ENCODE results near the gene AUTS2.

The AUTS2 gene

DNA sequence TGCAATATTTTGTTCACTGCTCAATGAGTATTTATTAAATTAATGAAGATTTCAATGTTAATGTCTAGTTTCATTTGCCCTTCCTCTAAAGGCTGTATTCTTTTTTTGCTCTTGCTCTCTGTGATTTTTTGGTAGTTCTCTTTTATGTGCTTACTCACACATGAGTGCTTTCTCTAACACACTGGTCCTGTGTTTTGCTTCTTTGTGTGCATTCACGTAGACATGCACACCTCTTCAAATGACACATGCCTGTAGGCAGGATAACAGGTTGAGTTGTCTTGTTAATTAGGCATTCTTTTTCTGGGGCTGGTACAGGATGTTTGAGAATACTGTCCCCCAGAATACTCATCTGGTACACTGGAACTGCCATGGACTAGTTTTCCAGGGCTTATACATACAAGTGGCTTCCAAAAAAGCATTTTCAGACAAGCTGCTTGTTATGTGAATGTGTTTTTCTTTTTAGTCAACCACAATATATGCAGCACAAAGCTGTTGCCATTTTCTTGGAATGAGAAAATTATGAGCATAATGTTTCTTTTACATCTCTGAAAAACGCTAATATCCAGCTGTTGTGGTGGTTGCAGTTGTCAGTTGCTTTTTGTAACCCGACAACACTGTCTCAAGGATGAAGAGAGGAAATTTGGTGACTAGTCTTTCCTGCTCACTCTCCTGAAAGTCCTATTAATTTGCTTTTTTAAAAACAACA lies 416.4 kb downstream of the AUTS2 start:
- DNase-seq (ENCODE audit: extremely low read depth in 1 of 2, low read depth in 1 of 2), result no peak

DNA sequence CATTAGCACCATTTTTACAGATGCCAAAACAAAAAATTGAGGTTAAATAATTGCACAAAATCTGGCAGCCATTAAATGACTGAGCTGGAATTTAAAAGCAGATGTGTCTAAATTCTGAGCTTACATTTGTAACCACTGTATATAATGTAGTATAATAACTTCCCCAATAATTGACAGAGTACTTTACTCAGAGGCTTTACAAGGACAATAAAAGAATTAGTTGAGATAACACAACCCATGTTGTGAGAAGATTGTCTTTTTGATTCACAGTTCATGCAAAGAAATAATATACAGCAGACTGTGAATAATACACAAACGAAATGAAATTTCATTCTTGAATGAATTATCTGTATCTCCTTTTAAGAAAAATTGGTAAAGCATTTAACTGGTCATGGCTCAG lies 417.1 kb downstream of the AUTS2 start:
- no peak for DNase-seq (ENCODE audit: extremely low read depth in 1 of 2, low read depth in 1 of 2)

DNA sequence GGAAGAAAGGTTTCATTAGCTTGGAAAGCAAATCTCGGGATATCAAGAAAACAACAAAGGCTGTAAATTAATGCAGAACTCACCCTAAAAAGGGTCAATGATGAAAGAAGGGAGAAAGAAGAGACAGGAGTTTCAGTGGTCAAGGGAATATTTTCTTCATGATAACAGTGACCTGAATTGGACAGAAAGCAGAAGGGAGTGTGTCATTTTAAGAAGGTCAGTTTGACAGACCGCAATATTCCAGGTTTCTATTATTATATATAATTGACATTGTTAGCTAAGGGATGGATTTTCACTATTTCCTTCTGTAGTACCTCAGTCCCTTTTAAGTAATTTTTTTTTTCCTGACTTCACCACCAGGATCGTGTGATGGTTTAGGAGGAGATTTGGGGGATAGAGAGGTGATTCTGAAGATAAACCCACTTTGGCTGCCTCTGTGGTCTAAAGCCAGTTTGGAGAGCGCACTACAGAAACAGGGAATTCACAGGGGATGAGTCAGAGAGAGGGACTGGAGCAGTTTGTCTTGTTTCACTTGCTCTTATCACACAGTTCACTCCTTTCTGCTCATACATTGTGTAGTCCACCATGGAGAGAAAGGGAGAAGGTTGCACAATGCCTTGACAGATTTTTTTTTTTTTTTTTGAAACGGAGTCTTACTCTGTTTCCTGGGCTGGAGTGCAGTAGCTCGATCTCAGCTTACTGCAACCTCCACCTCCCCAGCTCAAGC lies 417.9 kb downstream of the AUTS2 start:
- DNase-seq (ENCODE audit: extremely low read depth in 1 of 2, low read depth in 1 of 2), result no peak

DNA sequence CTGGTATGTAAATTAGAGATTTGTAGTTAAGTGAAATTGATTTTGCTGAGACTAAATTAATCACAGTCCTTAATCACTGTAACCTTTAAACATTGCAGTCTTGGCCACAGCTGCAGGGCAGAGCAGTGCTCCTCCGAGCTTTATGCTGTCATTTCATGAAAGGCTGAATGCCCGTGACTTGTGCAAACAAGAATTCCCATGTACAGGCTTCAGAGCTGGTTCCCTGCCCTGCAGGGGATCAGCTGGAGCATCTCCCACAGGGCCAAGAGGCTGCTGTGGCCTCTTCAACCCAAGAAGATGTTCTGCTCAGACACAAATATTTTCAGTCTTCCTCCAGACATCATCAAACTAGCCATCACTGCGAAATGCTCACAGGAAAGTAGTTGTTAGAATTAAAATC lies 419.1 kb downstream of the AUTS2 start:
- DNase-seq (ENCODE audit: extremely low read depth in 1 of 2, low read depth in 1 of 2), result no peak

DNA sequence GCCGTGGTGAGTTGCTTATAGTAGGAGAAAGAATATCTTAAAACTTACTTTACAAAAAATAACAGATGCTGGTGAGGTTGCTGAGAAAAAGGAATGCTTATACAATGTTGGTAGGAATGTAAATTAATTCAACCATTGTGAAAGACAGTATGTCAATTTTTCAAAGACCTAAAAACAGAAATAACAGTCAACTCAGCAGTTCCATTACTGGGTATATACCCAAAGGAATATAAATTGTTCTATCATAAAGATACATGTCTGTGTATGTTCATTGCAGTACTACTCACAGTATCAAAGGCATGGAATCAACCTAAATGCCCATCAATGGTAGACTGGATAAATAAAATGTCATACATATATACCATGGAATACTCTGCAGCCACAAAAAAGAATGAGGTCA lies 420.4 kb downstream of the AUTS2 start:
- DNase-seq (ENCODE audit: extremely low read depth in 1 of 2, low read depth in 1 of 2), result no peak

DNA sequence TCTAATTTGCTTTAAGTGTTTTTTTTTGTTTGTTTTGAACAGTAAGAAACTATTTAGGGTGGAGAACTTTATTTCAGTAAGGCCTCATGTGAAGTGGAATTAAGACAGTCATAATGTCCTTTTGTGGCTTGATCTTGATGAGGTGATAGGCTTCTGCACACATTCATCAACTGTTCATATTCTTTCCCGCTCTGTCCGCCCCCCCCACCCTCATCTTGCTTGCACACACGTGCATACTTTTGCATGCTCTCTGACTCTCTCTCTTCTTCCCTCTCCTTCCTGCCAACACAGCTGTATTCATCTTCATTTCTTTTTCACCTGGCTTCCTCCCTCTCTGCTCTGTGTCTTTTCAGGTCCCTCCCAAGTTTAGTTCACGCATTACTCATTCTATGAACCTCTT lies 429.6 kb downstream of the AUTS2 start:
- no peak for DNase-seq (ENCODE audit: extremely low read depth in 1 of 2, low read depth in 1 of 2)

DNA sequence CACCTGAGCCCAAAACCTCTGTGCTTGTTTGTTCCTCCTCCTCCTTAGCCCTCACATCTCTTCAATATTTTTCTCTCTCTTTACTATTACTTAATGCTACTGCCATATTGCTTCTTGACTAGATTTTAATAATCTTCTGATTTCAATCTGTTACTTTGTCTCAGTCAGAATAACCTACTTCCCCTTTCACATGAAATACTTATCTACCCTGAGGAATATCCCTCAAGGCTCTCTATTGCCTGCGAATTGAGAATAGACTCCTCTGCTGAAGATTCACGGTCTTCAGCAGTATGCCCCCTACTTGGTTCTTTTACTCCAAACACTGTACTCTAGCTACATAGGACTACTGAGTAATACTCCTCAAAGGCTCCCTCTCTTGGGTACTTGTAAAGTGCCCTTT lies 430.3 kb downstream of the AUTS2 start:
- no peak for DNase-seq (ENCODE audit: extremely low read depth in 1 of 2, low read depth in 1 of 2)

DNA sequence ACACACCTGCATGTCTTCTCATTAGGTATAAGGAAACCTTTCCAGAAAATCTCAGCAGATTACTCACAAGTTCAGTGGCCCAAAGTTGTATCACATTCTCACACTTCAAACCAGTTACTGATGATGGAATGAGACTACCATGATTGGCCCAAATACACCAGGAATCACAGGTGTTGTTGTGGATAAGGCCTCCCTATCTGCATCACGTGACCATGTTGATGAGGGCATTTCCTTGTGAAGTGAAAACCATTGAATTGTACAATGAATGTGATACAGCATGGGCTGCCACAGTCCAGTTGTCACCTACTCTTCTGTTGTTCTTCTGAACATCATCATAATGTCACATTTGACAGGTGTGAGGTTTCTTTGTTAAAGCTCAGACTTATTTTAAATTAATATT lies 431.7 kb downstream of the AUTS2 start:
- no peak for DNase-seq (ENCODE audit: extremely low read depth in 1 of 2, low read depth in 1 of 2)

DNA sequence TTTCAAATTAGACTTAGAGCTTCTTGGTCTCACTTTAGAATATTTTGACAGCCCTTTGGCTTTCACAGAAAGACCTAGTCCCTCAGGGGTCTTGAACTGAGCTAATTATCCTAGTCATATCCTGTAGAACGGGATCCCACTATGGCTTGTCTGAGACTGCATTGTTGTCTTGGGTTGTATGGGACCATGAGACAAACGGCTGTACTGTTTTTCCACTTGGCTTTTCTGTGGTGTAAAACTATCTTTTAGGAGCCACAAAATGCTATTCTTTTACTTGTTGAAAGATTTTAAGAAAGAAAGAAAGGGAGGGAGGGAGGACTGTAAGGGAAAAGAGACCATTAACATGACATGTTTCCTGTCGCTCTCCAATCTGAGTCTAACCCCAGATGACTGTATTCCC lies 432.5 kb downstream of the AUTS2 start:
- DNase-seq (ENCODE audit: extremely low read depth in 1 of 2, low read depth in 1 of 2), result no peak

DNA sequence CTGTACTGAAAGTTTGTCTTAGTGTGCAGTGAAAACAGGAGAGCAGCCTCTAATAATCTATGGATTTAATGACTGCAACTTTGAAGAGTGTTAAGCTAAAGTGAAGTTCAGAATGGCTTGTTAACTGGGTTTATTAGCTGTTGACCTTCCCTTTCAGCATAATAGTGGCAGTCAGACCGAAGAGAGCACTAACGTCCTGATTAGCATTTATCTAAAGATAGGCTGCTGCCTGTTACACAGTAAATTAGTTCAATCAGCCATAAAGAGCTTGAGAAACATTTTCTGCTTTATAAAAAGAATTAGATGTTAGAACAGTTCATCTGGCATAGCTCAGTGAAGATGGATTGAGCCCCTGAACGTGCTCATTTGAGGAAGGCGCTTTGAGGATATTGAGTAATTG lies 433.0 kb downstream of the AUTS2 start:
- no peak for DNase-seq (ENCODE audit: extremely low read depth in 1 of 2, low read depth in 1 of 2)

DNA sequence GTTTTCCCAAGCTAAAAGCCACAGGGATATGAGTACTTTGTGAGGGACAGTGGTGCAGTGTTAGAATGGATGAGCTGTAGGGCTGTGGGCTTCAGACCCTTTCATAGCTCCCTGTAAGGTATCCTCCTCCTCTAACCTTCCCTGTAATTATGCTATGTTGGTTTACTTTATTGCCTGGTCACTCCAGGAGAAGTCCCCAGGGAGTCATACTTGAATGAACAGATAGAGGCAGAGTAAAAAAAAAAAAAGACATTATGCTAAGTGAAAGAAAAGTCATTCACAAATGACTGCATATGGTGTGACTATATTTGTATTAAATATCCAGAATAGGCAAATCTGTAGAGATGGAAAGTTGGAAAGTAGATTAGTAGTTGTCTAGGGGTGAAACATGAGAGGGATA lies 434.4 kb downstream of the AUTS2 start:
- DNase-seq (ENCODE audit: extremely low read depth in 1 of 2, low read depth in 1 of 2), result no peak

DNA sequence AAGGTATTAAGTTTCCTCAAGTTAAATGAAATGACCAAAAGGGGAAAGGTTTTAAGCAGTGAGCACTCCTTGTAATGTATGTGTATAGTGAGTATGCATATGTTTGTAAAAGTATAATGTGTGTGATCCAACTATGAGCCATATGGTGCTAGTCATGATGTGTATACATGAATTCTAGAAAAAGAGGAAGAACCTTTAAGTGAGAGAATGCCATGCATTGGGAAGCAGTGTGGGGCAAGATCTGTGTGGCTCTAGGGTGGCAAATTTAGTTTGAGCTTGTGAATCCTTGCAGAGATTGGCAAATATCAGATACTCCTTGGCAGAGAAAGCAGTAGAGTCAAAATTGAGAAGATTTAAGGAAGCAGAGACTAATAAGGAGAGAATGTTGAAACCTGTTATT lies 435.0 kb downstream of the AUTS2 start:
- no peak for DNase-seq (ENCODE audit: extremely low read depth in 1 of 2, low read depth in 1 of 2)

DNA sequence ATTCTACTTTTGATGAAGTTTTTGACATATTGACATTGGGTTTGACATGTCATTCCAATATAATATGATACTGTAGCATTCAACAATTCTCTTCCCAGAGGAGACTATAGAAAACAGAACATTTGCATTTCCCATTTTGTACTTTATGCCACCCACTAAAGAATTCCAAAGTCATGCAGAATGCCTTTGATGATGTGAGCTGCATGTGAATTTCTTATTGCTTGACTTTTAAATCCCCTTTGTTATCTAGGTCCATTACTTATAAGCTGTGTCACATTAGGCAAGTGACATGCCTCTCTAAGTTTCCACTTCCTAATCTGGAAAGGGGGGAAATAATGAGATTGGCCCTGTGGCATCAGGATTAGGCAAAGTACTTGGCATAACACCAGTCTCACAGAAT lies 436.7 kb downstream of the AUTS2 start:
- DNase-seq (ENCODE audit: extremely low read depth in 1 of 2, low read depth in 1 of 2), result no peak

DNA sequence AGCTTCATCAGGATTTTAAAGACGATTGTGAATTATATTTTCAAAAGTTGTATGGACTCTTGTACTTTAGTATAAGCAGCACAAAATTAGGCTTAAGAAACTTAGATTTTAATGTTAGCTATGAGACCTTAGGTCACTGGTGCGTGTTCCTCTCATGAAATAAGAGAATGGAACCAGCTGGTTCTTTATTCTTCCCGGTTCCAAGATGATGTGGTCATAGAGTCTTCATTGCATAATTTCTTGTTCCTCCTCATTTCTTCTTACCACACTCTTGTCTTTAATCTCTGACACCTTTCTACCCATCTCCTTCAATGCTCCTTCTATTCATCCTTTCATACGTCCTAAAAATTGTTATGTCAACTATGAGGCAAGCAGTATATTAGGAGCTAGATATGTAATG lies 437.2 kb downstream of the AUTS2 start:
- no peak for DNase-seq (ENCODE audit: extremely low read depth in 1 of 2, low read depth in 1 of 2)

DNA sequence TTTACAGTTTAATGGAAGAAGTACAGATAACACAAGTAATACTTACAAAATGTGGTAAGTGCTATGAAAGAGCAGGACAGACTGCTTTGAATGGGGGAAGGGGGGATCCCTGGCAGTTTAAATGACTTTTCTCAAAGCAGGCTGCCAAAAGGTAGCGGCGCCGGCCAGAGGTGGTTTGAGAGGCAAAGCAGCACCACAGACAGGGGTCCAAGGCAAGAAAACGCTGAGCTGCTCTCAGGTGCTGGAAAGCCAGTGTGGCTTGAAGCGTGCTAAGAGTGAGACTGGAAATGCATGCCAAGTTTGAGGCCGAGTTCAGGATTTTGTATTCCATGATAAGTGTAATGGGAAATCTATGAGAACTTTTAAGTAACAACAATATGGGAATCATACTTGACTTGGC lies 437.7 kb downstream of the AUTS2 start:
- no peak for DNase-seq (ENCODE audit: extremely low read depth in 1 of 2, low read depth in 1 of 2)

DNA sequence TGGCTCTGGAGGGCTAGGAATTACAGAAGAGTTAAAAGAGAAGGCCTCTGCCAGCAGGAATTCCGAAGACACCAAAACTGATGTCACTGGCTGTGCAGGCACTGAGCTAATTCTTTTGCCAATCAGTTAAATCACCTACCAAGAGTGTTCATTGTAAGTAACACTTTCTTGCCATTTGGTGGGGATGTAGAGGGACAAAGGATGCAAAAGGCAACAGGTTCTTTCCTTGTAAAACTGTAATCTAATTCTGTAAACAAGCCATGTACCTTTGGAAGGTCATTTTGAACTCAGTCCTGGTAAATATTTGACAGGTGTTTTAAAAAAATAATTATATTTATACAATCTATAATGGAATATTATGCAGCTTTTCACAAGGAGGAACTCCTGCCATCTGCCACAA lies 438.4 kb downstream of the AUTS2 start:
- no peak for DNase-seq (ENCODE audit: extremely low read depth in 1 of 2, low read depth in 1 of 2)

DNA sequence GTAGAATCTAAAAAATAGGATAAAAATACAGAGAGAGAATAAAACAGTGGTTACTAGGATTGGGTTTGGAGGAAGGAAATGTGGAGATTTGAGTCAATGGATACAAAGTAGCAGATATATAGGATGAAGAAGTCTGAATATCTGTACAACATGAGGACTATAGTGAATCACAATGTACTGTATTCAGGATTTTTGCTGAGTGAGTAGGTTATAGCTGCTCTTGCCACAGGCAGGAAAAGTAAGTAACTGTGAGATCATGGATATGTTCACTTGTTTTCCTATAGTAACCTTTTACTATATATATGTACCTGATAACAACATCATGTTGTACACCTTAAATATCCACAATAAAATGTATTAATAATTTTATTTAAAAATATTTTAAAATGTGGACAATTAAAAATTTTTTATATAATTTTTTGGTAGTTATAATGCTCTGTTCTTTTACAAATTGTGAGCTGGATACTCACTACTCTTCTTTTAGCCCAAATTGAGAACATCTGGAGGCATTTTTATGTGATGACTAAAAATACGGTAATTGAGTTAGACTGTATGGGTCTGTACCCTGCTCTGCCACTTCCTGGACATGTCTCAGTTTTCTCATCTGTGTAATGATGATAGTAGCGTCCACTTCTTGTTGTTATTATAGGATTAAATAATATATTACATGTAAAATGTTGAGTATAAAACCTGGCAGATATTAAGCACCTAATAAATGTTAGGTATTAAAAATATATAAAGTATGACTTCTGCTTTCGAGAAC lies 439.1 kb downstream of the AUTS2 start:
- no peak for DNase-seq (ENCODE audit: extremely low read depth in 1 of 2, low read depth in 1 of 2)

DNA sequence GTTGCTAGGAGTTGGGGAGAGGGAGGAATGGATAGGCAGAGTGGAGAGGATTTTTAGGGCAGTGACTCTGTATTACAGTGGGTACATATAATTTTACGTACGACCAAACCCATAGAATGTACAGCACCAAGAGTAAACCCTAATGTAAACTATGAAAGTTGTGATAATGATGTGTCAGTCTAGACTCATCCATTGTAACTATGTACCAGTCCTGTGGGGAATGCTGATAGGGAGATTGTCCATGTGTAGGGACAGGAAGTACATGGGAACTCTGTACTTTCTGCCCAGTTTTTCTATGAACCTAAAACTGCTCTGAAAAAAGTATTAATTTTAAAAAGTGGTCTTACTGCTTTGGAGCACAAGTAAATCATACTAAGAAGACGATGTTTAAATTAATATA lies 441.8 kb downstream of the AUTS2 start:
- DNase-seq (ENCODE audit: extremely low read depth in 1 of 2, low read depth in 1 of 2), result no peak

DNA sequence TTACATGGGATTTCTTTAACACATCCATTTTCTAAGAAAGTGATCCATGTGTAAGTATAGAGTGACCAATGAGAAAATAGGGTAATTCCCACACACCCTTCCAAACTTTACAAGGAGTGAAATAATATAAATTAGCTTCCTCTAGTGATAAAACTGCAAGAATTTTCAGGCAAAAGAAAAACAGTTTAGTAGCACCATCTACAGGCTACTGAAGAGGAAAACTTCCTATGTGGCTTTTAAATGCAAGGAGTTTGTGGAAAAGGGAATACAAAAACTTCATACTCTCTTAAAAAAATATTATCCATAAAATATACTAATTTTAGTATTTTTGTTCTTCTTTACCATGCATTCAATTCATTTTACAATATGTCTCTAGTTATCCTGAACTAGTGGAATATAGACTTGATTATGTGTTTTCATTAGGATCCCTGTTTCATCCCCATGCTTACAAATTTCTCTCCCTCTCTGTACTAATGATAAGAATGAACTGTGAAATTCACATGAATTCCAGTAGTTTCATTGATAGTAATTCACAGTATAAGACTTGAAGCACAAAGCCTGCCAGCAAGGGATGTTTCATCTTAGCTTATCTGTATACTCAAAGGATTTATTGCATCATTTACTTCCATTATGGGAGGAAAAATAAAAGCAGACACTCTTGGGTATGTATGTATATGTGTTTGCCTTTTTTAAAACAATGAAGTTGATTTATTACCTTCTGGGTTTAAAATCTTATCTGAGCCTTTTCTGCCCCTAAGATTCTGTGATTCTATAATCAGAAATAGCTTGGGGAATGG lies 442.9 kb downstream of the AUTS2 start:
- DNase-seq (ENCODE audit: extremely low read depth in 1 of 2, low read depth in 1 of 2), result no peak

DNA sequence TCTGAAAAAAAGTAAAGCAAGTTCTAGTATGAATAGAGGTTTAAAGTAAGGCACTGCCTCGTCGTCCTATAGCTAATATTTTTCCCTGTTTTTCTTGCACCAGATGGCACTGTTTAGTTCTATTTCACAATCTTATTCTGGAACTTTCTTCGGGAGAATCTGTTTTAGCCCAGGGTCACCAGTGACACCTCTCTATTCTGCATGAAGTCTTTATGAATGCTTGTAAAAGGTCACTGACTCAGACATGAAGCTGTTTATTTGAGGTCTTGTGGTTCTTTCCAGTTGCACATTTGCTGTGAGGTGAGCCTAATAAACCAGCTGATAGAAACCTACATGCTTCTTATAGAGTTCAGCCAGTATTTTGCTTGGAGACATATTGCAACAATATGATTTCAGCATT lies 444.3 kb downstream of the AUTS2 start:
- no peak for DNase-seq (ENCODE audit: extremely low read depth in 1 of 2, low read depth in 1 of 2)

DNA sequence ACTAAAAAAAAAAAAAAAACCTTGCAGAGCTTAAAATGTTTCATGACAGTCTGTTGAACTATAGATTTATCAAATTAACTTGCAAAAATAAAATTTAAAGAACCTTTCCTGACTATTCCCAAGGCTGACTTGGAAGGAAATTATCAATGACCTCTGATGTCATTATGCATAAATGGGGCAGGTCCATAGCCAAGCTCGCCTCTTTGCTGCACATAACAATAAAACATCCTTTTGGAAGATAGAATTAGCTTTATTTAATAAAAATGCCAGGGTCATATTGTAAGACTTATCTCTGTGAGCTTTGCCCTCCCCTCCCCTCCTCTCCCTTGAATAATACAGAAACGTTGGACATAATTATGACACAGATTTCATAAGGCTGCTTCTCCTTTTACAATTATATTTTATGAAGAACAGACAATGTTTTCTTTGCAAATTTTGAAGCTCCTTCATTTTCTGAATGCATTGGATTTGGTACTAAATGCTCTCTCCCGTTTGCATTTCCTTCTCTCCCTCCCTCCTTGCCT lies 444.8 kb downstream of the AUTS2 start:
- DNase-seq (ENCODE audit: extremely low read depth in 1 of 2, low read depth in 1 of 2), result no peak

Measured in stimulated activated CD8-positive, alpha-beta memory T cell treated with anti-CD3 and anti-CD28 coated beads, Interleukin-7, amount 100 ng/mL, for 48 hours (primary cell).